NCI-H2196 (cell line): ENCODE data around the gene COL27A1.

Experiments
- DNase-seq: peaks from one replicate; lab custom pipeline; 2025; ENCODE audit not compliant: unreplicated experiment; lab: John Stamatoyannopoulos, UW

The COL27A1 gene

GRCh38 chr9:114166103-114166470 is 10.8 kb downstream of the COL27A1 start:
- DNase-seq, result no peak

- DNase-seq, result no peak
These were observed 11.6 kb downstream of the COL27A1 start for GRCh38 chr9:114166614-114167572.

DNA sequence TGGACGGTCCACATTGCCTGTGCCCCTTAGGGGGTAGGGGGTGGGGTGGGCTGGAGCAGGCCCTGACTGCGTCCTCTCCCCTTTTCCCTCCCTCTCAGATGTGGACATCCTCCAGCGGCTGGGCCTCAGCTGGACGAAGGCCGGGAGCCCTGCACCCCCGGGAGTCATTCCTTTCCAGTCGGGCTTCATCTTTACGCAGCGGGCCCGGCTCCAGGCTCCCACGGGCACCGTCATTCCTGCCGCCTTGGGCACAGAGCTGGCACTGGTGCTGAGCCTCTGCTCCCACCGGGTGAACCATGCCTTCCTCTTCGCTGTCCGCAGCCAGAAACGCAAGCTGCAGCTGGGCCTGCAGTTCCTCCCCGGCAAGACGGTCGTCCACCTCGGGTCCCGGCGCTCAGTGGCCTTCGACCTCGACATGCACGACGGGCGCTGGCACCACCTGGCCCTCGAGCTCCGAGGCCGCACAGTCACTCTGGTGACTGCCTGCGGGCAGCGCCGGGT is 12.3 kb downstream of the COL27A1 start:
- no peak for DNase-seq

- no peak for DNase-seq
These were observed 13.1 kb downstream of the COL27A1 start for GRCh38 chr9:114168281-114169028.

DNA sequence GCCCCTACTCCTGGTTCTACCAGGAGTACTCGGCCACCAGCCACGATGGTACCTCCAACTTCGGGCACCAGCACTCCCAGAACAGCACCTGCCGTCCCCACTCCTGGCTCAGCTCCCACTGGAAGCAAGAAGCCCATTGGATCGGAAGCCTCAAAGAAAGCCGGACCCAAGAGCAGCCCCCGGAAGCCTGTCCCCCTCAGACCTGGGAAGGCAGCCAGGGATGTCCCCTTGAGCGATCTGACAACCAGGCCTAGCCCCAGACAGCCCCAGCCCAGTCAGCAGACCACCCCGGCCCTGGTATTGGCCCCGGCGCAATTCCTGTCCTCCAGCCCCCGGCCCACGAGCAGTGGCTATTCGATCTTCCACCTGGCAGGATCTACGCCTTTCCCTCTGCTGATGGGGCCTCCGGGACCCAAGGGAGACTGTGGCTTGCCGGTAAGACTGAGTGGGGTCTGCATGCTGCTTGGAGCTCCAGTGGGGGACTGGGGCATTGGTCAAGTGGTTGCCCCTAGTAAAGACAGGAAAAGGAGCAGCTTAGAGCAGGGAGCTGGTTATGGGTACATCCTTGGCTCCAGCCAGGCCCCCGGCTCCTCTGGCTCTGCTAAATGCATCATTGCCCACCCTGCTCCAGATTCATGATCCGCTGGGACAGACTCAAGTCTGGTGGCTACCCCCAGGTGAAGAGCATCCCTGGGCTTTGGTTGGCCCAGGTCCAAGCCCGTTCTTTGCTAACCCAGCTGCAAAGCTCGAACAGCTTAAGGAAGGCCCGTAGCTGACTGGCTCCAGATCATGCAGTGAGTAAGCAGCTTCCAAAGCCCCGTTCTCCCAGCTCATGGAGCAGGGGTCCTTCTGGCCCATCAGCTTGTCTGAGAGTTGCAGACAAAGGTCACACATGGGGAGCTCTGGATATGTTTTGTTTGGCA is 14.0 kb downstream of the COL27A1 start:
- DNase-seq, result no peak

DNA sequence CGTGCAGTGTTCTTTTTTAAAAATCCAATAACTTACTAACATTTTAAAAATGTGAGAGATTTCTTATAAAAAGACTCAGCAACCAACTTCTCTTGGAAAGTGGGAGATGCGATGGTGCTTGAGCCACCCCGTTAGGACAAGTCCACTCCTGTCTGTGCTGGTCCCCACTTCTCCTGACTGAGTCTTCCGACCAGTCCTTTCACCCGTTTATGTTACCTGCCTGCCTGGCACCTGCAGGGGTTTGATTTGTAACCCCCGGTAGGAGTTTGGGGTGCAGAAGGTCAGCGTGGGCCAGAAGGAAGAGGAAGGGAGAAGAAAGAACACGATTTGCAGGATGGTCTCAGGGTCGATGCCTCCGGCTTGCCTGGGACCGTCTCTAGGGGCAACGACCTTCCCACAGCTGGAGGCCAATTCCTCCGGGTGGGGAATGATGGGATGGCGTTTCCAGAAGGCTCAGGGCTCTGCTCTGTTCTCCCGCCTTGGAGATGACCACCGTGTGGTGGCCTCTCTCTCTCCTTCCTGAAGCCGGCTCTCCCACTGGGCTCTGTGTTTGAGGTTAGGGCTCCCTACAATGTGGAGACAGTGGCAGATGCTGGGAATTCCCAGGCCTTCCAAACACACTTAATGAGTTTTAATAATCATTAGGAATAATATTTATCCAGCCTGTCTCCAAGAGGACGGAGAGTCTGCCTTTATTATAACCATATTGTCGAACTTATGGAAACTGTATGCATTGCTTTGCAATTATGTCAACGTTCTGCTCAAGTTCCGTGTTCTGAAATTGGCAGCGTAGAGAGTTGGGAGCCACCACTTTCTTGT is 14.8 kb downstream of the COL27A1 start:
- DNase-seq, result no peak

DNA sequence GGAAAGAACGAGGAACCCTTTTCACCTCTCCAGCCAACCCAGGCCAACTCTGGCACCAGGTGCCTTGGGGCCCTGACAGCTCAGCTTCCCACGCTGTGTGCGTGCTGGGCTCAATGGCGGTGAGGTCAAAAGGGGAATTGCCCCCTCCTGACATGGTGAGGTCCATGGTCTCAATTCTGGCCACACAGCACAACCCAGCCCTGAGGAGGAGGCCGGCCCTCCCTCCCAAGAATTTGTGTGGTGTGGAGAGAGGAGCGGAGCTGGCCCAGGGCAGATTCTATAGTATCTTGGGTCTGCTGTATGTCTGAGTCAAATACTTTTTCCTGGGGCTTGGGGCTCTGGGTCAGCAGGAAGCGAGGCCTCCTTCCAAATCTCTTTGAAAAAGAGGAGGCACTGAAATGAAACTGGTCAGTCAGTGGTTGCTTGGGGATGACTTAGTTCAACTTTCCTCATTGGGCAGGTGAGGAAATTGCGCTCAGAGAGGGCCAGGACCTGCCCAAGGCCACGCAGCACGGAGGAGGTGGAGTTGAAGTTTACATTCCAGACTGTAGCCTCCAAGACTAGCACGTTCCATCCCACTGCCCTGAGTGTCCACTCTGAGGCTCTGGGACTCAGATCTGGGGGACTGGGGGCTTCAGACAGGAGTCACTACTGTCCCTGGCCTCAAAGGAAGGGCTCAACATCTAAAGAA is 15.6 kb downstream of the COL27A1 start:
- DNase-seq, result no peak

DNA sequence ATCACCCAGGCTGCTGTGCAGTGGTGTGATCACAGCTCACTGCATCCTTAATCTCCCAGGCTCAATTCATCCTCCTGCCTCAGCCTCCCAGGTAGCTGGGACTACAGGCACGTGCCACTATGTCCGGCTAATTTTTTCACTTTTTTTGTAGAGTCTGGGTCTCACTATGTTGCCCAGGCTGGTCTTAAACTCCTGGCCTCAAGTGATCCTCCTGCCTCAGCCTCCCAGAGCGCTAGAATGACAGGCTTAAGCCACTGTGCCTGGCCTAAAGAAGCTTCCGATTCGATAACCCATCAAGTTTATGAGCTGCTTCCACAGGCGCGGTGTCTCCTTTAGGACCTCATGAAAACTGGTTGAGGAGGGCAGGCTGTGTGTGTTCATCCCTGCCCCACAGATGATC is 16.2 kb downstream of the COL27A1 start:
- DNase-seq, result no peak

GRCh38 chr9:114172981-114173833 is 17.9 kb downstream of the COL27A1 start:
- DNase-seq, result no peak

DNA sequence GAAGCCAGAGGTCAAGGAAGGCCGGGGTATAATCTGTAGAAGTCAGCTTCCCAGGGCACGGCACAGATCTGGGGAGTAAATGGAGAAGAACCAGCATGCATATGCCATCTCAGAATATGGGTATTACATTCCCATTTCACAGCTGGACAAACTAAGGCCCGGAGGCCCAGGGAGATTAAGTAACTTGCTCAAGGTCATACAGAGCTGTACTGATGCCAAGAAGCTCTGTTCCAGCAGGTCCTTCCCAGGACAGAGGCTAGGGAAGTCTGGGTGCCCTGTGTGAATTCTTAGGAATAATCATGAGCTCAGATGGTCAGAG is 19.2 kb downstream of the COL27A1 start:
- no peak for DNase-seq

GRCh38 chr9:114174876-114175771 is 19.8 kb downstream of the COL27A1 start:
- no peak for DNase-seq

DNA sequence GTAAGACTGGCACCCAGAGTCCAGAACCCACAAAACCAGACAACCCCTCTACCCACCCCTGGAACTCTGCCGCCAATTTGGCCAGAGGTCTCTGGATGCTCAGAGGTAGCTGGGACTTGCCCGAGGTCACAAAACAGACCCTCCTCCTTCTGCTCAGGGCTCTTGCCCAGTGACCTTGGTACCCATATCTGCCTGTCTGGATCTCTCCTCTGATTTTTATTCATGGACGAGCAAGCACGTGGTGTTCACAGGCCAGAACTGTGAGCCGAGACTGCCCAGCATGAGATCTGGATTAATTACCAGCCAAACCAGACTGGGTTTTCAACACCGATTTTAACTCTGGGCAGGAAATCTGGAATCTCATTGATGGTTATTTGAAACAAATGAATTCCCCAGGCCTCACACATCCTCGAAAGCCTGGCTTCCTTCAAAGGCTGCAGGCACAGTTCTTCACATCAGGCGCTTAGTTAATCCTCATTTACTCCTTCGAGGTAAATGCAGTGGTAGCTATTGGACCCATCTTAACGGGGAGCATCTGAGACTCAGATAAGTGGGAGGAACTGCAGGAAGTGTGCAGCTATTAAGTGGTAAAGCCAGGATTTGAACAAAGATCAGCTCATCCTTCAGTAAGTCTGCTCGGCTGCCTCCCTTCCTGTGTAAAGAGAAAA is 21.4 kb downstream of the COL27A1 start:
- no peak for DNase-seq

GRCh38 chr9:114177423-114178064 is 22.2 kb downstream of the COL27A1 start:
- DNase-seq, result no peak

GRCh38 chr9:114178076-114178475 is 22.7 kb downstream of the COL27A1 start:
- DNase-seq, result no peak

- no peak for DNase-seq
These were observed 23.6 kb downstream of the COL27A1 start for GRCh38 chr9:114178756-114179450.

GRCh38 chr9:114179516-114179915 is 24.2 kb downstream of the COL27A1 start:
- DNase-seq, result no peak
